ENCODE measurements around the gene MLXIP.
"Not testable (repeated sequence)": the region's sequence is repeated elsewhere in the genome, so short reads cannot be mapped to it uniquely, and the experiment has no call there.

Gene MLXIP

DNA sequence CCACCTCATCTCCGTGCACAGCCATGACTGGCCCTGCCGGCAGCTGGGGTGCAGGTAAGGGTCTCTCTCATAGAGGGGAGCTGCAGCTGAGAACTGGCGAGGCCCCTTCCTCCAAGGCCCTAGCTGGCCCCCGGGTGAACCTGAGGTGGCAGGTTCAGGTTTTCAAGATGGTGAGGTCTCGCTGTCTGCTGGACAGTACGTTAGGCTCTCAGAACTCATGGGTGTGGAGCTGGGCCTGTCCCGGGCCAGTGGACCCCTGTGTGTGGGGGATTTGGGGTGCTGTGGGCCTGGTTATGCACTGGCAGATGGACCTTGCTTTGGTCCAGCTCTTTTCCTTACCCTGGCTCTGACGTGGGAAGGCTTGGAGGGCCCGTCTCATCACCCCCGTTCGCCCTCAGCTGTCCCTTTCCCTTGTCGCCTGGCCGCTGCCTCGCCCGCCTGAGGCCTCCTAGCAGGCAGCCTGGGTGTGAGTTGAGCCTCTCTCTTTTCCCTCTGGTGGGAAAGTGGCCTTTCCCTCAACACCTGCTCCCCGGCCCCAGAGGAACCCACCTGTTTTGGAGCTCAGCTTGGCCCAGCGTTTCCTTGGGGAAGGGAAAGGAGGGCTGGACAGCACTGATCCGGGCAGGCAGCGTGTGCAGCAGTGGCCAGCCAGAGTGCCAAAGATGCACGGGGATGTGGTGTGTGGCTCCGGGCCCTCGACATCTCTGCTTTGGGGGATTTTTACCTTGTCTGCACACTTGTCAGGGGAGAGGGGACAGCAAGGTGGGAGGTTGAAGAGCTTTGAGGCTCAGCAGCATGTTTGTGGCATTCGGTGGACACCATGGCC, 67.2 kb downstream of the MLXIP start:
- DNase-seq (ENCODE audit: low read depth in 2 of 2), result no peak

- DNase-seq (ENCODE audit: low read depth in 2 of 2), result no peak
Measured at GRCh38 chr12:122147514-122148290, 69.1 kb downstream of the MLXIP start.

- DNase-seq (ENCODE audit: low read depth in 2 of 2), result no peak
Measured at GRCh38 chr12:122148657-122149056, 70.1 kb downstream of the MLXIP start.

DNA sequence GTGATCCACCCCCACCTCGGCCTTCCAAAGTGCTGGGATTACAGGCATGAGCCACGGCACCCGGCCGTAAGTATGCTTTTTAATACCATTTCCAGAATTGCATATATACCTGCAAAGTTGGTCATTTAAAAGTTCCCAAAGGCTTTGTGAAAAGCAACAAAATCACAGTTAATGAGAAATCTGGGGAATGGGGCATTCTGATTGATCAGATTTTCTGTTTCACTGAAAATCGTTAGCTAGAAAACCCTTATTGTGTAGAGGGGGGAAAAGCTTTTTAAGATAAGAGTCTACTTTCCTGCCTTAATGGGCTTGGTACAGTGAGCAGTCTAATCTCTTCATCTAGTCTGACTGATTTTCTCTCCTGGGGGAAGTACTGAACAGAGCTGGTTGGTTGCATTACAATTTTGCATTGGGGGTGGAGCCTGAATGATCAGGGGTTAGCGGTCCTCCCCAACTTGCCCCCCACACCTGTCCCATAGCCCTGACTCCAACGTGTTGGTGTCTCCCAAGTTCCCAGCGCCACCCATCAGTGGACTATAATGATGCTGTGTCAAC, 71.6 kb downstream of the MLXIP start:
- no peak for DNase-seq (ENCODE audit: low read depth in 2 of 2)

GRCh38 chr12:122152754-122153153, 74.2 kb downstream of the MLXIP start:
- no peak for DNase-seq (ENCODE audit: low read depth in 2 of 2)

DNA sequence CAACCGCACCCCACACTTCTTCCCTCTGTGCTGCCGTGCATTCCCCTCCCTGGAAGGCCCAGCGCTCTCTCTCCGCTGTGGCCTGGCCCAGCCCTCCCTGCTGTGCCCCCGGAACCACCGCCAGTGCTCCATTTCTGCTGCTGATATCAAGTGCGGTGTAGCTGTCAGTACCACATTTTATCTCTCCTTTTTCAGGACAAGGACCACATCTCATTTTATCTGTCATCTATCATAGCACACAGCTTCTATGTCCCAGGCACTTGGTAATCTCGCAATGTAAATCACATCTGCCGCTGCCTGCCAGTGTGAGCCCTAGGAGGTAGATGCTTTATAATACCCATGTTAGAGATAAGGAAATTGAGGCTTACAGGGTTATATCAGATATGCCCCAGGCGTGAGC, 77.1 kb downstream of the MLXIP start:
- no peak for DNase-seq (ENCODE audit: low read depth in 2 of 2)

GRCh38 chr12:122158700-122159285, 80.2 kb downstream of the MLXIP start:
- no peak for DNase-seq (ENCODE audit: low read depth in 2 of 2)

DNA sequence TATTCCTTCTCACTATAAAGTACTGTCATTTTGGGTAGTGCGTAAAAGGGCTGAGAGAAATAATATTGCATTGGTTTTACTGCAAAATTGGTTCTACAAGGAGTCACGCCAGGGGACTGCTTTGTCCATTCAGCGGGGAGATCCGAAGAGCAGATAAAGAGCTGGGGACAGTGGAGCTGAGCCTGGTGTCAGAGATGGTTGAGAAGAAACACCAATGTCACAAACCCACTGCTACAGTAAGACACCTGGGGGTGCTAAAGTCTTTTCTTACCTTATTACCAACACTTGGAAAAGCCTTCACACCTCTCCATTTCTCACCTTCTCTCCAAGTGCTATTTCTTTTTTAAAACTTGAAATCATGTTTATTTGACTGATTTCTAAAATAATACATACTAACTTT, 81.3 kb downstream of the MLXIP start:
- no peak for DNase-seq (ENCODE audit: low read depth in 2 of 2)

DNA sequence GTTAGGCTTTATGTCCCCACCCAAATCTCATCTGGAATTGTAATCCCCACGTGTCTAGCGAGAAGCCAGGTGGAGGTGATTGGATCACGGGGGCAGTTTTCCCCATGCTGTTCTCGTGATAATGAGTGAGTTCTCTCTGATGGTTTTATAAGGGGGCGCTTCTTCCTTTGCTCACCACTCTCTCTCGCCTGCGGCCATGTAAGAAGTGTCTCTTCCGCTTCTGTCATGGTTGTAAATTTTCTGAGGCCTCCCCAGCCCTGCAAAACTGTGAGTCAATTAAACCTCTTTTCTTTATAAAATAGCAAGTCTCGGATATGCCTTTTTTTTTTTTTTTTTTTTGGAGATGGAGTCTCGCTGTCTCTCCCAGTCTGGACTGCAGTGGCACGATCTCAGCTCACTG, 82.2 kb downstream of the MLXIP start:
- no peak for DNase-seq (ENCODE audit: low read depth in 2 of 2)

DNA sequence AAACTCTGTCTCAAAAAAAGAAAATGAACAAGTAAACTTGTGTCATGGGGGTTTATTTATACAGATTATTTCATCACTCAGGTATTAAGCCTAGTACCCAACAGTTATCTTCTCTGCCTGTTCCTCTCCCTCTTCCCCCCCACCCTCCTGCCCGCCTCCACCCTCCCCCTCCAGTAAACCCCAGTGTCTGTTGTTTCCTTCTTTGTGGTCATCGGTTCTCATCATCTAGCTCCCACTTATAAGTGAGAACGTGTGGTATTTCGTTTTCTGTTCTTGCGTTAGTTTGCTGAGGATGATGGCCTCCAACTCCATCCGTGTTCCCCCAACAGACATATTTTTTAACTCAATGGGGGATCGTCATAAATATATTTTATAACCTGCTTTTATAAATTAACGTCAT, 83.1 kb downstream of the MLXIP start:
- DNase-seq (ENCODE audit: low read depth in 2 of 2), result no peak

DNA sequence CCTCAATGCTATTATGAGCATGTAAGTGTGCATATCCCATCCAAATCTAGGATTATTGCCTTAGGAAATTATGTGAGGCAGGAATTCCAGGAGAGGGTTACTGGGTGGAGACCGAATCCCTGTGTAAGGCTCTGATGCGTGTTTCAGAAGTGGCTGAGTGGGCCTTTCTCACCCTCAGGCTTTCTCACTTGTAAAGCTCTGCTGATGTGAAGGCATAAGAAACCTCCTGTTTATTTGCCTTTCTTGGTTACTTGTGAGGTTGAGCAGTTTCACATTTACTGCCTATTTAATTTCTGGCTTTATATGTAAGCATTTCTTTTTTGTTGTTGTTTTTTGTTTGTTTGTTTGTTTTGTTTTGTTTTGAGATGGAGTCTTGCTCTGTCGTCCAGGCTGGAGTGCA, 84.4 kb downstream of the MLXIP start:
- DNase-seq (ENCODE audit: low read depth in 2 of 2), result no peak

DNA sequence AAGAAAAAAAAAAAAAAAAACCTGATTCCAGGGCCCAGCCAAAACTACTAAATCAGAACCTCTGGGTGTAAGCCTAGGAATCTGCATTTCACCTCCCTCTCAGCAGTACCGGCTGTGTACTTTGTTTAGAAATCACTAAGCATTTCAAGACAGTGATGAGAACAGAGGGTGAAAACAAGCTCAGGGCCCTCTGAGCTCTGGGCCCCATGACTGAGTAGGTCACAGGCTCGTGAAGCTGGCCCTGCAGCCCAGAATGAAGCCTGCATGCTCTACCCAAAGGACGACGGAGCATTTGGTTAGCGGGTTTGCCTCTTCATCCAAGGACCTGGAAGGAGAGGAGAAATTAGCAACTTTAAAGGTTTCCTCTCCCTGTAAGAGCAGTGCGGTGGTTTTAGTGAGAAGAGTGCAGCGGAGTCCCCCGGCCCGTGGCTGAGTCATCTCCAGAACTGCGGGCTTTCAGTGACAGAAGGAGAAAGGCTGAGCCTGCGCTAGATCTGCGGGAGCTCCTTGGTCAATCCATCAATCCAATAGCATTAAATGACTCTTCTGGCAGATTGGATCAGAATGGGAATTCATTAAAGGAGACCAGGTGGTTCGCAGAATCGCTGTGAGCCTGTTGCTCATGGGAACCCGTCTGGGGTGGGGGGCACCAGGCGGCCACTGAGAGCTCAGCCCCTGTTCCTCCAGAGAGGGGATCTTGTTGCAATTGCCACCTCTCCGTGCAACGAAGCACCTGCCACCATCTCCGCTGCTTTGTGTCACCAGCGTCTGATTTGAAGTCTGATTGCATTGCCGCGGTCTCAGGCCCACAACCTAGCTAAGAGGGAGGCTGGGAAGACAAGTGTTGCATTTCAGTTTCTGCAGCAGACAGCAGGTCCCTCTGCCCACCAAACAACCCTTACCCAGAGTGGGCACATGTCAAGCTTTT, 88.1 kb downstream of the MLXIP start:
- DNase-seq (ENCODE audit: low read depth in 2 of 2), result no peak

DNA sequence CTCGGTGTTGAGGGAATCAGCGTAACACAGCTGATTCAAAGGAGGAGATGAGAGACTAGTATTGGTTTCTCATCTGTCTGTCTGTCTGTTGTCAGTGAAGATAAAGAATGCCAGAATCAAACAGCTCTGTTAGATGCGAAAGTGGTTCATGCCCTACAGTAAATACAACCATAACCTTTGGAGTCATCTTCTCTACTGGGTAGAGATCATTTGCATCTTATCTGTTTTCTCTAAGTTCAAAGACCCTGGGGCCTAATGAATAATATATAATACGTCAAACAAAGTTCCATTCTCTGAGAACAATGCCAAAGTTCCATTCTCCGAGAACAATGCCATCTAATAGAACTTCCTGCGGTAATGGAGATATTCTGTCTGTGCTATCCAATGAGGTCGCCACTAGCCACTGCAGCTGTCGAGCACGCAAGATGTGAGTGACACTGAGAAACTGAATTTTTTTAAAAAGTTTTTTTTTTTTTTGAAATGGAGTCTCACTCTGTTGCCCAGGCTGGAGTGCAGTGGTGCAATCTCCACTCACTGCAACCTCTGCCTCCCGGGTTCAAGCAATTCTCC, 88.9 kb downstream of the MLXIP start:
- no peak for DNase-seq (ENCODE audit: low read depth in 2 of 2)

- DNase-seq (ENCODE audit: low read depth in 2 of 2), result no peak
Measured at GRCh38 chr12:122168492-122168891, 89.9 kb downstream of the MLXIP start.

- DNase-seq (ENCODE audit: low read depth in 2 of 2), result no peak
Measured at GRCh38 chr12:122171399-122171798, 92.8 kb downstream of the MLXIP start.

DNA sequence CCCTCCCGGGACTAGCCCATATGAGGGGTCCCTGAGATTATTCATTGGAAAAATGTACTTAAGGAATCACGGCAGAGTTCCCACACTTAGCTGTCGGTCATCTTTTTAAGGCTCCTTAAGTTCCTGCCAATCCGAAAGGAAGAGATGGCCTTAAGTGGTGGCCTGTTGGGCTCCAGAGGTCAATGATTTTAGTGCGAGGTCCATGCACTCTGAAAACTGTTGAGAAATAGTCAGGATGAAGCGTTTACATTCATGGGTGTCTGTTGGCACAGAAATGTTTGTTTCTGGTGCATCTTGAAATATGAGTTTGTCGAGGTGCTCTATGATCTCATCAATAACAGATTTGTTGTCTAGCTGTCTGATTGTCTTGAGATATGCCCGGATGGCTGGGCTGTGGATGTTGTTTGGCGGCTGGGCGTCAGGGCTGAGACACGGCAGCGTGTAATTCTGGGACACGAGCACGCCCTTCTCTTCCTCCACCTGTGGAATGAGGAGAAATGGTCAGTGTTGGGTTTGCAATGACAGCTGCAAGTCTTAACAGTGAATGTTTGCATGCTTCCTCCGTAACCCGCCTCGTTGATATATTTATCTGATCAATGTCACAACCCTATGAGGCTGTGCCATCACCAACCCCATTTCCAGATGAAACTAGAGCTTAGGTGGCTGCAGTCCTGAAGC, 93.8 kb downstream of the MLXIP start:
- no peak for DNase-seq (ENCODE audit: low read depth in 2 of 2)

GRCh38 chr12:122174155-122174845, 95.7 kb downstream of the MLXIP start, which contains the start of gene IL31:
IL31 (minus strand) TSS chr12:122174221; CDS start chr12:122174172, 49 bp downstream.
- no peak for DNase-seq (ENCODE audit: low read depth in 2 of 2)

DNA sequence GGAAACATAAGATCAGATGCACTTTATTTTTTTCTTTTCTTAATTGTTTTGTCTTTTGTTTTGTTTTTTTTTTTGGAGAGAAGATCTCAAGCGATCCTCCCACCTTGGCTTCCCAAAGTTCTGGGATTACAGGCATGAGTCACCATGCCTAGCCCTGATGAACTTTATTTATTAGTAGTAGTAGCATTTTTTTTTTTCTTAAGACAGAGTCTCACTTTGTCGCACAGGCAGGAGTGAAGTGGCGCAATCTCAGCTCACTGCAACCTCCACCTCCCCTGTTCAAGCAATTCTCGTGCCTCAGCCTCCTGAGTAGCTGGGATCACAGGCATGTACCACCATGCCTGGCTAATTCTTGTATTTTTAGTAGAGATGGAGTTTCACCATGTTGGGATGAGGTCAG, 97.9 kb downstream of the MLXIP start:
- DNase-seq (ENCODE audit: low read depth in 2 of 2), result not testable (repeated sequence)

GRCh38 chr12:122182887-122183587, 104.5 kb downstream of the MLXIP start, which contains the start of gene LRRC43:
LRRC43 (plus strand) TSS chr12:122183123; CDS start chr12:122183145, 22 bp downstream.
- no peak for DNase-seq (ENCODE audit: low read depth in 2 of 2)
